Lower leg skin (tissue), 4 donors: ENCODE measurements around the gene TNFRSF1A. TPM values are rescaled to one million over a fixed set of nuclear protein-coding genes. Genes with fewer than 3 reads are reported as not detected.

Experiments used
- DNase-seq, 2 donors: peaks; one replicate each; pipeline ENCODE4 v3.0.0-alpha.2; 2019; ENCODE audit warnings: low spot score in 2 of 2
- H3K4me3 ChIP-seq: fragments of 200-600 bp; sonication (generic); 2 replicates; pipeline ENCODE4 v1.5.1; 2017; ENCODE audit warnings: mild to moderate bottlenecking, low read depth; ENCODE audit not compliant: poor library complexity, severe bottlenecking
- CTCF ChIP-seq, 3 donors: fragments of 450-650 bp; IDR thresholded peaks; one replicate each; pipeline ENCODE4 v1.5.1; 2016; ENCODE audit warnings: antibody characterized with exemption in 3 of 3, mild to moderate bottlenecking in 3 of 3, moderate library complexity in 2 of 3
- POLR2A ChIP-seq, 2 donors: fragments of 450-650 bp; IDR thresholded peaks; one replicate each; pipeline ENCODE4 v1.6.1; 2016 to 2017; ENCODE audit warnings: antibody characterized with exemption in 2 of 2, mild to moderate bottlenecking in 1 of 2, moderate library complexity in 1 of 2
- WGBS, 2 donors: methylation state at CpG; one replicate each; pipeline ENCODE4 v1.1.5; 2018; 5-methylcytosine and 5-hydroxymethylcytosine counted together
- intact Hi-C: fragments of 100-400 bp; cut with DNase I; formaldehyde crosslinking; loops from one replicate; pipeline ENCODE4 v1.15.0; 2023; ENCODE audit warnings: low total_unique reads
- total RNA-seq, 4 donors: library from RNA; depleted of rRNA; stranded (reverse); fragments of >200 nt; gene quantifications; one replicate each; pipeline ENCODE4 v1.1.0, GENCODE V29; 2016

Gene TNFRSF1A
- total RNA-seq, 4 donors from 2014 or later: 104 to 252 (median 186) TPM

- 68 to 70% methylated on average over 14 of the region's 14 CpGs for WGBS, 2 donors
- intact Hi-C loops: no loop called here
- no peak for DNase-seq
Observed at GRCh38 chr12:6380141-6381121, 38.6 kb upstream of the TNFRSF1A start.

GRCh38 chr12:6378709-6379472 is 37.0 kb upstream of the TNFRSF1A start:
- no peak for TF ChIP-seq CTCF (IDR thresholded peaks at IDR 0.05)
- no peak for TF ChIP-seq POLR2A (IDR thresholded peaks at IDR 0.05)
- intact Hi-C loops: loop anchor here (5.0 kb wide), 1 partner anchor 42 kb away; no protein-coding TSS in a partner anchor
- 81 to 86% methylated on average over 13 of the region's 13 CpGs for WGBS, 2 donors
- DNase-seq: no peak
- H3K4me3 ChIP-seq: no peak overlapping the region

More at GRCh38 chr12:6380141-6381121, 38.6 kb upstream of the TNFRSF1A start:
- no peak overlapping the region for H3K4me3 ChIP-seq
- TF ChIP-seq POLR2A (IDR thresholded peaks at IDR 0.05) (no peak), CTCF (IDR thresholded peaks at IDR 0.05) (no peak)

GRCh38 chr12:6377667-6377994 is 35.8 kb upstream of the TNFRSF1A start:
- H3K4me3 ChIP-seq: no peak overlapping the region

GRCh38 chr12:6376870-6377666 is 35.2 kb upstream of the TNFRSF1A start:
- 65 to 70% methylated on average over 10 of the region's 10 CpGs for WGBS, 2 donors
- intact Hi-C loops: loop anchor here (5.0 kb wide), 1 partner anchor 40 kb away; no protein-coding TSS in a partner anchor
- no peak overlapping the region for H3K4me3 ChIP-seq
- TF ChIP-seq POLR2A (IDR thresholded peaks at IDR 0.05) (no peak), CTCF (IDR thresholded peaks at IDR 0.05) (no peak)
- no peak for DNase-seq

More at GRCh38 chr12:6377667-6377994, 35.8 kb upstream of the TNFRSF1A start:
- WGBS, 2 donors: 33 to 52% methylated on average over 4 of the region's 4 CpGs
- TF ChIP-seq CTCF (IDR thresholded peaks at IDR 0.05) (no peak), POLR2A (IDR thresholded peaks at IDR 0.05) (no peak)
- intact Hi-C loops: loop anchor here (5.0 kb wide), 1 partner anchor 40 kb away; no protein-coding TSS in a partner anchor
- no peak for DNase-seq
